HepG2 (cell line): ENCODE results near the gene SATB2. TPM values are rescaled to one million over a fixed set of nuclear protein-coding genes. Genes with fewer than 3 reads are reported as not detected.

Source experiments
- CHCHD3 ChIP-seq: sonication (generic); formaldehyde crosslinking; IDR thresholded peaks from 2 replicates; pipeline ENCODE4 v1.8.0; 2022; ENCODE audit warnings: mild to moderate bottlenecking, missing genetic modification reagents, moderate library complexity
- FOXA3 ChIP-seq: IDR thresholded peaks from 2 replicates; pipeline ENCODE4 v1.6.1; 2016; ENCODE audit warnings: missing genetic modification reagents, missing compliant biosample characterization
- MEIS1 ChIP-seq: sonication (generic); formaldehyde crosslinking; IDR thresholded peaks from 2 replicates; pipeline ENCODE4 v1.9.0; 2021; ENCODE audit warnings: mild to moderate bottlenecking, missing genetic modification reagents, moderate library complexity, borderline replicate concordance
- MLLT10 ChIP-seq: sonication (generic); formaldehyde crosslinking; IDR thresholded peaks from 2 replicates; pipeline ENCODE4 v1.4.0; 2020; ENCODE audit warnings: missing genetic modification reagents
- NCOA1 ChIP-seq: sonication (generic); formaldehyde crosslinking; IDR thresholded peaks from 2 replicates; pipeline ENCODE4 v1.9.0; 2021; ENCODE audit warnings: missing genetic modification reagents
- PHF20 ChIP-seq: sonication (generic); formaldehyde crosslinking; IDR thresholded peaks from 2 replicates; pipeline ENCODE4 v1.5.0; 2020; ENCODE audit warnings: mild to moderate bottlenecking, missing genetic modification reagents
- SNAPC2 ChIP-seq: sonication (generic); formaldehyde crosslinking; IDR thresholded peaks from 2 replicates; pipeline ENCODE4 v1.8.1; 2022; ENCODE audit warnings: mild to moderate bottlenecking, missing genetic modification reagents
- SRY ChIP-seq: sonication (generic); formaldehyde crosslinking; IDR thresholded peaks from 2 replicates; pipeline ENCODE4 v1.8.0; 2022; ENCODE audit warnings: mild to moderate bottlenecking, missing genetic modification reagents
- ZMYM3 ChIP-seq: sonication (generic); formaldehyde crosslinking; IDR thresholded peaks from 2 replicates; pipeline ENCODE4 v1.5.1; 2020; ENCODE audit warnings: mild to moderate bottlenecking, missing genetic modification reagents
- ZNF317 ChIP-seq: sonication (generic); formaldehyde crosslinking; IDR thresholded peaks from 2 replicates; pipeline ENCODE4 v1.5.0; 2020; ENCODE audit warnings: mild to moderate bottlenecking, missing genetic modification reagents
- ZNF615 ChIP-seq: sonication (generic); formaldehyde crosslinking; IDR thresholded peaks from 2 replicates; pipeline ENCODE4 v1.5.0; 2020; ENCODE audit warnings: mild to moderate bottlenecking, missing genetic modification reagents, borderline replicate concordance
- polyA plus RNA-seq, 8 experiments: library from polyadenylated mRNA; depleted of rRNA in 3 of 8; stranded (reverse) in 7 of 8; unstranded in 1 of 8; fragments of >200 nt; fragmentation: Illumina TruSeq in 4 of 8; extraction: Trizol in 4 of 8; gene quantifications; 2 replicates each; pipeline versions ENCODE4 v1.2.1 to v1.2.3, GENCODE V29; 2011 to 2016; ENCODE audit warnings: low read depth in 4 of 8, missing spikeins in 1 of 8, mixed read lengths in 1 of 8; ENCODE audit not compliant: insufficient read depth in 1 of 8
- total RNA-seq, 5 experiments: library from RNA; depleted of rRNA; stranded (reverse); fragments of >200 nt; fragmentation: Illumina TruSeq; extraction: Trizol; gene quantifications; 2 replicates each; pipeline ENCODE4 v1.2.3, GENCODE V29; 2016; ENCODE audit warnings: low read depth in 1 of 5
- TF ChIP-seq, protein P1 (sequence below): IDR thresholded peaks from 2 replicates; pipeline ENCODE4 v1.6.1; 2018; ENCODE audit warnings: missing genetic modification reagents
- TF ChIP-seq, protein P2 (sequence below): IDR thresholded peaks from 2 replicates; pipeline ENCODE4 v1.6.1; 2016; ENCODE audit warnings: mild to moderate bottlenecking
- TF ChIP-seq, protein P3 (sequence below): sonication (generic); formaldehyde crosslinking; IDR thresholded peaks from 2 replicates; pipeline ENCODE4 v1.5.0; 2020; ENCODE audit warnings: missing genetic modification reagents, mild to moderate bottlenecking, borderline replicate concordance
- TF ChIP-seq, protein P4 (sequence below): sonication (generic); formaldehyde crosslinking; IDR thresholded peaks from 2 replicates; pipeline ENCODE4 v1.4.0; 2020; ENCODE audit warnings: mild to moderate bottlenecking, missing genetic modification reagents
- TF ChIP-seq, protein P5 (sequence below): sonication (generic); formaldehyde crosslinking; conservative IDR thresholded peaks from 2 replicates; pipeline ENCODE4 v1.4.0; 2020; ENCODE audit warnings: missing genetic modification reagents
- TF ChIP-seq, protein P6 (sequence below): IDR thresholded peaks from 2 replicates; pipeline ENCODE4 v1.4.0; 2020; ENCODE audit warnings: mild to moderate bottlenecking, missing genetic modification reagents

The SATB2 gene
- total and polyA plus RNA-seq, 2 of the 13 experiments (the other 11 are each of a cell fraction or from before 2014, with no cell fraction given), result 2.5 to 5.5 TPM

DNA sequence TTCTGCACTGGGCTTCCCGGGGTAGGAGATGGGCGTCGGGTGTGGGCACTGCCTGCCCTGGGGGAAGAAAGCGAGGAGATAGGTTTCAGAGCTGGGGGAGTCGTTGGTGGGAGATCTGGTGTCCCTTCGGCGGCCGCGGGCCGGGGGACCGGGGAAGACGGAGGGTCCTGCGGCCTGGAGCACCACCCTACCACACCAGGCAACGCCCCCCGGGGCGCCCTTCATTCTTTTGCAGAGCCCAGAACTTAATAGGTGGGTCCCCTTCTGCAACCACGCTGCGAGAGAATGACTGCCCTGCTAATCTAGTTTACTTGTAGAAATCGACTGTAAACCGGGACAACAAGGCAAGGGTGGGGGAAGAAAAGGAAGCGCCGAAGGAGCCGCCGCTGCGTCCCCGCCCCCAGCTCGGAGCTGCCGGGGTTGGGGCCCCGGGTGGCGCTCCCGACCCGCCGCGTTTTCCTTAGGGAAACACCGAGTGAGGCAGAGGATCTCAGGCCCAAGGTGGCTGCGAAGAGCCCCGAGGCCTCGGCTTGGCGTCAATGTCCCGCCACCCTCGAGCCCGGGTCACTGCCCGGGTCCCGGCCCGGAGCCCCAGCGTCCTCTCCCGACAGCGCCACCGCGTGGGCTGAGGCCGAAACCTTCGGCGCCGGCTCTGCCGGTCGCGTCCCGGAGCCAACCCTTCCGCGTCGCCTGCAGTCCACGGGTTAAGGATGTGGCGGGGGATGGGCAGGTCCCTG is 5.4 kb upstream of the SATB2 start (continued):
- TF ChIP-seq, protein P1, sequence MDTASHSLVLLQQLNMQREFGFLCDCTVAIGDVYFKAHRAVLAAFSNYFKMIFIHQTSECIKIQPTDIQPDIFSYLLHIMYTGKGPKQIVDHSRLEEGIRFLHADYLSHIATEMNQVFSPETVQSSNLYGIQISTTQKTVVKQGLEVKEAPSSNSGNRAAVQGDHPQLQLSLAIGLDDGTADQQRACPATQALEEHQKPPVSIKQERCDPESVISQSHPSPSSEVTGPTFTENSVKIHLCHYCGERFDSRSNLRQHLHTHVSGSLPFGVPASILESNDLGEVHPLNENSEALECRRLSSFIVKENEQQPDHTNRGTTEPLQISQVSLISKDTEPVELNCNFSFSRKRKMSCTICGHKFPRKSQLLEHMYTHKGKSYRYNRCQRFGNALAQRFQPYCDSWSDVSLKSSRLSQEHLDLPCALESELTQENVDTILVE, result peak; percentile 73; the same call in 1 of the 2 replicates
- TF ChIP-seq SRY, result no peak
- TF ChIP-seq, protein P2, sequence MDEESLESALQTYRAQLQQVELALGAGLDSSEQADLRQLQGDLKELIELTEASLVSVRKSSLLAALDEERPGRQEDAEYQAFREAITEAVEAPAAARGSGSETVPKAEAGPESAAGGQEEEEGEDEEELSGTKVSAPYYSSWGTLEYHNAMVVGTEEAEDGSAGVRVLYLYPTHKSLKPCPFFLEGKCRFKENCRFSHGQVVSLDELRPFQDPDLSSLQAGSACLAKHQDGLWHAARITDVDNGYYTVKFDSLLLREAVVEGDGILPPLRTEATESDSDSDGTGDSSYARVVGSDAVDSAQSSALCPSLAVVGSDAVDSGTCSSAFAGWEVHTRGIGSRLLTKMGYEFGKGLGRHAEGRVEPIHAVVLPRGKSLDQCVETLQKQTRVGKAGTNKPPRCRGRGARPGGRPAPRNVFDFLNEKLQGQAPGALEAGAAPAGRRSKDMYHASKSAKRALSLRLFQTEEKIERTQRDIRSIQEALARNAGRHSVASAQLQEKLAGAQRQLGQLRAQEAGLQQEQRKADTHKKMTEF (CRISPR knock-in tag), result peak; percentile 63; the same call in 1 of the 2 replicates
- TF ChIP-seq, protein P3, sequence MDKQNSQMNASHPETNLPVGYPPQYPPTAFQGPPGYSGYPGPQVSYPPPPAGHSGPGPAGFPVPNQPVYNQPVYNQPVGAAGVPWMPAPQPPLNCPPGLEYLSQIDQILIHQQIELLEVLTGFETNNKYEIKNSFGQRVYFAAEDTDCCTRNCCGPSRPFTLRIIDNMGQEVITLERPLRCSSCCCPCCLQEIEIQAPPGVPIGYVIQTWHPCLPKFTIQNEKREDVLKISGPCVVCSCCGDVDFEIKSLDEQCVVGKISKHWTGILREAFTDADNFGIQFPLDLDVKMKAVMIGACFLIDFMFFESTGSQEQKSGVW (CRISPR knock-in tag), result no peak
- TF ChIP-seq MLLT10, result no peak
- TF ChIP-seq CHCHD3, result no peak
- TF ChIP-seq, protein P4, sequence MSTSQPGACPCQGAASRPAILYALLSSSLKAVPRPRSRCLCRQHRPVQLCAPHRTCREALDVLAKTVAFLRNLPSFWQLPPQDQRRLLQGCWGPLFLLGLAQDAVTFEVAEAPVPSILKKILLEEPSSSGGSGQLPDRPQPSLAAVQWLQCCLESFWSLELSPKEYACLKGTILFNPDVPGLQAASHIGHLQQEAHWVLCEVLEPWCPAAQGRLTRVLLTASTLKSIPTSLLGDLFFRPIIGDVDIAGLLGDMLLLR (CRISPR knock-in tag), result no peak
- 0 out of 2 replicates have a peak, but pooled peaks have one; percentile 27 for TF ChIP-seq PHF20
- no peak for TF ChIP-seq ZNF615 (CRISPR knock-in tag)
- peak; percentile 43; the same call in 1 of the 2 replicates for TF ChIP-seq ZMYM3 (CRISPR knock-in tag)
- TF ChIP-seq, protein P5, sequence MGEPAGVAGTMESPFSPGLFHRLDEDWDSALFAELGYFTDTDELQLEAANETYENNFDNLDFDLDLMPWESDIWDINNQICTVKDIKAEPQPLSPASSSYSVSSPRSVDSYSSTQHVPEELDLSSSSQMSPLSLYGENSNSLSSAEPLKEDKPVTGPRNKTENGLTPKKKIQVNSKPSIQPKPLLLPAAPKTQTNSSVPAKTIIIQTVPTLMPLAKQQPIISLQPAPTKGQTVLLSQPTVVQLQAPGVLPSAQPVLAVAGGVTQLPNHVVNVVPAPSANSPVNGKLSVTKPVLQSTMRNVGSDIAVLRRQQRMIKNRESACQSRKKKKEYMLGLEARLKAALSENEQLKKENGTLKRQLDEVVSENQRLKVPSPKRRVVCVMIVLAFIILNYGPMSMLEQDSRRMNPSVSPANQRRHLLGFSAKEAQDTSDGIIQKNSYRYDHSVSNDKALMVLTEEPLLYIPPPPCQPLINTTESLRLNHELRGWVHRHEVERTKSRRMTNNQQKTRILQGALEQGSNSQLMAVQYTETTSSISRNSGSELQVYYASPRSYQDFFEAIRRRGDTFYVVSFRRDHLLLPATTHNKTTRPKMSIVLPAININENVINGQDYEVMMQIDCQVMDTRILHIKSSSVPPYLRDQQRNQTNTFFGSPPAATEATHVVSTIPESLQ, result 0 out of 2 replicates have a peak, but pooled peaks have one; percentile 38
- TF ChIP-seq ZNF317, result 0 out of 2 replicates have a peak, but pooled peaks have one; percentile 31
- no peak for TF ChIP-seq SNAPC2 (CRISPR knock-in tag)
- TF ChIP-seq, protein P6, sequence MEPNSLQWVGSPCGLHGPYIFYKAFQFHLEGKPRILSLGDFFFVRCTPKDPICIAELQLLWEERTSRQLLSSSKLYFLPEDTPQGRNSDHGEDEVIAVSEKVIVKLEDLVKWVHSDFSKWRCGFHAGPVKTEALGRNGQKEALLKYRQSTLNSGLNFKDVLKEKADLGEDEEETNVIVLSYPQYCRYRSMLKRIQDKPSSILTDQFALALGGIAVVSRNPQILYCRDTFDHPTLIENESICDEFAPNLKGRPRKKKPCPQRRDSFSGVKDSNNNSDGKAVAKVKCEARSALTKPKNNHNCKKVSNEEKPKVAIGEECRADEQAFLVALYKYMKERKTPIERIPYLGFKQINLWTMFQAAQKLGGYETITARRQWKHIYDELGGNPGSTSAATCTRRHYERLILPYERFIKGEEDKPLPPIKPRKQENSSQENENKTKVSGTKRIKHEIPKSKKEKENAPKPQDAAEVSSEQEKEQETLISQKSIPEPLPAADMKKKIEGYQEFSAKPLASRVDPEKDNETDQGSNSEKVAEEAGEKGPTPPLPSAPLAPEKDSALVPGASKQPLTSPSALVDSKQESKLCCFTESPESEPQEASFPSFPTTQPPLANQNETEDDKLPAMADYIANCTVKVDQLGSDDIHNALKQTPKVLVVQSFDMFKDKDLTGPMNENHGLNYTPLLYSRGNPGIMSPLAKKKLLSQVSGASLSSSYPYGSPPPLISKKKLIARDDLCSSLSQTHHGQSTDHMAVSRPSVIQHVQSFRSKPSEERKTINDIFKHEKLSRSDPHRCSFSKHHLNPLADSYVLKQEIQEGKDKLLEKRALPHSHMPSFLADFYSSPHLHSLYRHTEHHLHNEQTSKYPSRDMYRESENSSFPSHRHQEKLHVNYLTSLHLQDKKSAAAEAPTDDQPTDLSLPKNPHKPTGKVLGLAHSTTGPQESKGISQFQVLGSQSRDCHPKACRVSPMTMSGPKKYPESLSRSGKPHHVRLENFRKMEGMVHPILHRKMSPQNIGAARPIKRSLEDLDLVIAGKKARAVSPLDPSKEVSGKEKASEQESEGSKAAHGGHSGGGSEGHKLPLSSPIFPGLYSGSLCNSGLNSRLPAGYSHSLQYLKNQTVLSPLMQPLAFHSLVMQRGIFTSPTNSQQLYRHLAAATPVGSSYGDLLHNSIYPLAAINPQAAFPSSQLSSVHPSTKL, result peak; percentile 63; the same call in 1 of the 2 replicates
- peak; percentile 42; the same call in 1 of the 2 replicates for TF ChIP-seq FOXA3 (CRISPR knock-in tag)
- no peak for TF ChIP-seq NCOA1 (CRISPR knock-in tag)
- TF ChIP-seq MEIS1 (CRISPR knock-in tag), result 0 out of 2 replicates have a peak, but pooled peaks have one; percentile 55
